COLO668 (cell line): ENCODE results near the gene KLHL14.
"Not testable (repeated sequence)": the region's sequence is repeated elsewhere in the genome, so short reads cannot be mapped to it uniquely, and the experiment has no call there.

Experiments
- DNase-seq: peaks from one replicate; lab custom pipeline; 2025; ENCODE audit not compliant: unreplicated experiment; lab: John Stamatoyannopoulos, UW

Gene KLHL14

DNA sequence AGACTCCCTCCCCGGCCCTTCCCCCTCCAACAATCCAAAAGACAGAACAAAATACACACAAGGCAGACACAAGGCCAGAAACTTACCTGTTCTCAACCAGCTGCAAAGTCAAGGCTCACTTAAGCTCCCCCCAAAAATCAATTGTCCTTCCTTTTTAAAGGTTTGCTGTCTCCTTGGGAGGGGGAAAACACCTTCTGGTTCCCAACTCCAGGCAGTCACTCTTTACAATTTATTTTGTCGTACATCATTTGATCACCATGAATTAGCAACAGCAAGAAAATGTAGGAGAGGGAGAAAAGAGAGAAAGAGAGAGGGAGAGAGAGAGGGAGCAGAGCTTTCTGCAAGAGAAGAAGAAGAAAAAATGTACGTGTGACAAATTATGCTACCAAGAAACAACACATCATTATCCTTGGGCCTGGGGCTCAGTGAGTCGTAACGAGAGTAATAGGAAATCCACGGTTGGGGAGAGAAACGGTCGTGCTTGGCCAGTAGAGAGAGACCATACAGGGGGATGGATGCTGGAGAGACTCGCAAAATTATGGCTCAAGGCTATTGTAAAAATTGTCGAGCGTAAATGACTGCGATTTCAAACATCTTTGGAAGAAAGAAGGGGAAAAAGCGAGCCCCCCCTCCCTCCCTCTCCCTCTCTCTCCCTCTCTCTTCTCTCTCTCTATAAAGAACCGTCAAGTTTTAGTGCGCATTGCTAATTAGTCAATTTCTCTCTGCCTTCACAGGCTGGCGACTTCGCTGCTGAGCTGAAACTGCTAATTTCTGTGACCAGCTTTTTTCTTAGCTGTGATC is at the start of gene KLHL14:
Gene KLHL14 (minus strand): TSS at position 443 of the 801 bp plus-strand sequence. CDS start 2,432 bp downstream, outside the sequence.
- no peak for DNase-seq

GRCh38 chr18:32822197-32822596 is 49.4 kb upstream of the KLHL14 start:
- DNase-seq = no peak

DNA sequence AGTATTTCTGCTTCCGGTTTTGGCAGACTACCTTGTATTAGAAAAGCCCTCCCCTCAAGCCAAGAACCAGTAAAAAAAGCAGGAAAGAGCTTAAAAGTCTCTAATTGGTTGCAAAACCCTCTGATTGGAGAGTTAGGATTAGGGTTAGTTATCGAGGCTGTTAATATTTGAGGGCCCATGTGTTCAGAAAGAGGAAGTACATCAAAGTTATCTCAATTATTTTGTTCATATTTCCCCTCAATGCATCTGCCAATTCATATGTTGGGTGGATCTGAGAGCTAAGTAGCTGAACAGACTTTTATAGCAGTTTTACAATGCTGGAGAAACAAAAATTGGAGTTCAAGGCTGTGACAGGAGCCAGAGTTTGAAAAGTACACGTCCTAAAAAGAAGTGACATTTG is 43.1 kb upstream of the KLHL14 start:
- no peak for DNase-seq

DNA sequence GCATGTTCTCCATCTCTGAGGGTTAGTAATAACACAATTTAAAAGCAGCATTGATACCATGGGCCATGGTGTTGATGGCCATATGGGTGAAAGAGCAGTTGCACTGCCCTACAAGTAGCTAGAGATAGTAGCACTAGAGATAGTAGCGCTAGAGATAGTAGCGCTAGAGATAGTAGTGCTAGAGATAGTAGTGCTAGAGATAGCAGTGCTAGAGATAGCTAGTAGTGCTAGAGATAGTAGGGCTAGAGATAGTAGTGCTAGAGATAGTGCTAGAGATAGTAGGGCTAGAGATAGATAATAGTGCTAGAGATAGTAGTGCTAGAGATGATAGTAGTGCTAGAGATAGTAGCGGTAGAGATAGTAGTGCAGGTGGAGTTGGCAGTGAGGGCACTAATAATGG is 39.5 kb upstream of the KLHL14 start:
- DNase-seq = no peak

DNA sequence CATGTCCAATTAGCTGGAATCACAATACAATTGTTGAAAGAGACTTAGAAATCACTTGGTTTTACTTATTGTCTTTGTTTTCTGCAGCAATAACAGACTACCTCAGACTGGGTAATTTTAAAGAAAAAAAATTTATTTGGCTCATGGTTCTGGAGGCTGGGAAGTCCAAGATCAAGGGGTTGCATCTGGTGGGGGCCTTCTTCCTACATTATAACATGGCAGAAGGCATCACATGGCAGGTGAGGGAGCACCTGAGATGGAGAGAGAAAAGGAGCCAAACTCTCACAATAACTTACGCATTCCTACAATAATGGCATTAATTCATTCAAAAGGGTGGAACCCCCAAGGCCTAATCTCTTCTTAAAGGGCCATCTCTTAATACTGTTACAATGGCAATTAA is 37.5 kb upstream of the KLHL14 start:
- DNase-seq = no peak

GRCh38 chr18:32805354-32805753 is 32.5 kb upstream of the KLHL14 start:
- no peak for DNase-seq

- no peak for DNase-seq
Observed at GRCh38 chr18:32804134-32804888, 31.5 kb upstream of the KLHL14 start.

GRCh38 chr18:32803568-32803967 is 30.7 kb upstream of the KLHL14 start:
- DNase-seq = peak; percentile 22

GRCh38 chr18:32802591-32803451 is 30.0 kb upstream of the KLHL14 start:
- DNase-seq = no peak

GRCh38 chr18:32801228-32801627 is 28.4 kb upstream of the KLHL14 start:
- DNase-seq = no peak

DNA sequence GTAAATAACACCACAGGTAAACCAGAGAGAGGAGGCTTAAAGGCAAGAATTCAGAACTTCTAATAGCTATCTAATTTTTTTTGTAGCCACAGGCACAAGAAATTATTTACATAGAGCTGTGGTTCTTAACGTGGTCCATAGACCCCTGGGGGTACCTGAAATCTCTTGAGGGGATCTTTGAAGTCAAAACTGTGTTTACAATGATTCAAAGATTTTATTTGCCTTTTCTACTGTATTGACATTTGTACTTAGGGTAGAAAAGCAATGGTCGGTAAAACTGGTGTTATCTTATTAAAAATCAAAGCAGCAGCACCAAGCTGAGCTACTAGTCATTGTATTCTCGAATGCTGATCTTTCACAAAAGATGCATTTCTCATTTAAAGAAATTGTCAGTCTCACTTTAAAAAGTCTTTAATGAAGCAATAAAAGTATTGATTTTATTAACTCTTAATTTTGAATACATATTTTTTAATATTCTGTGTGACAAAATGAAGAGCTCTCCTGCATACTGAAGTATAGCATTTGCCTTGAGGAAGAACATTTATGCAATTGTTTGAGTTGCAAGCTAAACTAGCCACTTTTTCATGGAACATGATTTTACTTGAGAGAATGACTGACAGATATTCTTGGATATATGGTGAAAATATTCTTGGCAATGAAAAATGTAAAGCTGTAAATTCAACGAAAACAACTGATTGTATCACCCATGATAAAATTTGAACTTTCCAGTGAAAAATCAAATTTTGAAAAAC is 25.6 kb upstream of the KLHL14 start:
- DNase-seq = no peak

DNA sequence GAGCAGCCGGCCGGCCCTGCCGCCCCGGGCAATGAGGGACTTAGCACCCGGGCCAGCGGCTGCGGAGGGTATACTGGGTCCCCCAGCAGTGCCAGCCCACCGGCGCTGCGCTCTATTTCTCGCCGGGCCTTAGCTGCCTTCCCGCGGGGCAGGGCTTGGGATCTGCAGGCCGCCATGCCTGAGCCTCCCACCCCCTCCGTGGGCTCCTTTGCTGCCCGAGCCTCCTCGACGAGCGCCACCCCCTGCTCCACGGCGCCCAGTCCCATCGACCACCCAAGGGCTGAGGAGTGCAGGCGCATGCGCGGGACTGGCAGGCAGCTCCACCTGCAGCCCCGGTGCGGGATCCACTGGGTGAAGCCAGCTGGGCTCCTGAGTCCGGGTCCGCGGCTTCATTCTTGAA is 21.8 kb upstream of the KLHL14 start:
- not testable (repeated sequence) for DNase-seq

GRCh38 chr18:32779010-32779409 is 6.2 kb upstream of the KLHL14 start:
- no peak for DNase-seq

DNA sequence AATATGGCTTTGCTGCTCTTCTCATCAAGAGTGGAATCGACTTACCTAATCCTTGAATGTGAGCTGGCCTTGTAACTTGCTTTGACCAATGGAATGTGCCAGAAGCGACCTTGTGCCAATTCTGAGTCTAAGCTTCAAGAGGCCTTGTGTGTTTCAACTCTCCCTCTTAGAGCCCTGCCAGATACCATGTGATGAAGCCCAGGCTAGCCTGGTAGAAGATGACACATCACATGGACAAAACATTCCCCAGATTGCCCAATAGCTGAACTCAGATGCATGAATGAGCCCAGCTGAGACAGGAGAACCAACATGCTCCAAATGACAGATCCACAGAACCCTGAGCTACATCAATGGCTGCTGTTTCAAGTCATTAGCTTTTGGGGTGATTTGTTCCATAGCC is 4.2 kb upstream of the KLHL14 start:
- DNase-seq = no peak

- no peak for DNase-seq
Observed at GRCh38 chr18:32776561-32776960, 3.7 kb upstream of the KLHL14 start.

DNA sequence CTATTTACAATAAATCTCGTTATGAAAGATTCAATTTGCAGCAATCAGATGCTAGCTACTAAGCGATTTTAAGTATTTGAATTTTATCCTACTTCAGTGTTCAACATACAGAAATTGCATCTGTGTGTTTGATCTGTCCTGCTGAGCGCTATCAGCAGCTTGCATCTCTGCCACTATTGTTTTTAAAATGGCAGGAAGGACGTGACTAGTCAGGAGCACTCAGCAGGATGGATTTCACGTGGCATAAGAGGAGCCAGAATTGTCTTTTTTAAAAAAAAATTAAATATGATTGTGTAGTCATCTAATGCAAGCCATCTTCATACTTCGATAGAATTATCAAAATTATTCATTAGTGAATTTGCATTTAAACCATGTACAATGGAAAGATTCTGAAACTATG is 2.8 kb upstream of the KLHL14 start:
- DNase-seq = no peak

- DNase-seq = no peak
Observed at GRCh38 chr18:32773382-32773712, 524 bp upstream of the KLHL14 start.

GRCh38 chr18:32771871-32772580 is 797 bp downstream of the KLHL14 start:
- DNase-seq = peak; percentile 58

DNA sequence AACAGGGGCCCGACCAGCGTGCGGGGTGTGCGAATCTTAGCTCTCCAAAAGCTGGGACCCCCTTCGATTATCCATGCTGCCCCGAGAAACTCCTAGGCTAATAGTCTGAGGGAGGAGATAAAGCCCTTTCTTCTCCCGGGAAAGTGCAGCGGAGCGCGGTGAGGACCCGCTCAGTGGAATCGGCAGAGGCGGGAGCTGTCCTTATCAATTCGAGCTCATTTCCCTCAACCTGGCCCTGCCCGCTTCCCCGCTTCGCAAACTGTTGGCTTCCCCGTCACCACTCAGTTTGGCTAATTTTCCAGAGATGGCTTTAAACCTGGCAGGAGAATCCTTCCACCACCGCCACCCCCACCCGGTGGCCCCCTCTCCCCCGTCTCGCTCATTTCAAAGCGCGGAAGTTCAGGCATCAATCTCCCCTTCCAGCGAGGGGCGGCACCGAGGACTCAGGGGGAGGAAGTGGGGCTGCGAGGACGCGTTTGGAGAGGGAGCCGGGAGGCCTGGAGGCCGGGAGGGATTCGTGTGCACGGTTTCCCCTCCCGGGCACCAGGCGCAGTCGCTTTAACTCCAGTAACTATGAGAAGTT is 1.6 kb downstream of the KLHL14 start:
- peak; percentile 70 for DNase-seq

DNA sequence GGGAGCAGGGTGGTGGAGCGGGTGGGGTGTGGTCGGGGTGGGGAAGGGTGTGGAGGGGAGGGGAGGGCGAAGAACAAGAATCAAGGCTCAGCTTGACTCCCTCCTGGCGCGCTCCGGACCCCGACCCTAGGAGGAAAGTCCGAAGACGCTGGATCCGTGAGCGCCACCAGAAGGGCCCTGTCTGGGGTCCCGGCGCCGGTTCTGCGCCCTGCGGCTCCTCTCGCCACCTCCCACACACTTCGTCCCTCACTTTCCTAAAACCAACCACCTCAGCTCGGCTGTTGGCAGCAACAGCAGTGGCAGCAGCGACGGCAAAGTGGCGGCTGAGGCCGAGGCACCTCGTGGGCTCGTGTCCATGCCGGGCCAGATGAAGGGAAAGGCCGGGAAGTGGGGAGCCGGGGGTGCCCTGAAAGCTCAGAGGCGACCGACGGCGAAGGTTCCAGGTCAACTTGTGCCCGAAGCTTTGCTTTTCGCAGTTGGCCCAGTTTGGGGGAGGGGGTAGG is 2.1 kb downstream of the KLHL14 start:
- peak; percentile 56 for DNase-seq
